HG03025 (cell line): Measurements from ENCODE around the gene LEMD2.

ENCODE experiments used
- ATAC-seq: cut with Tn5 transposase; IDR thresholded peaks from one replicate; pipeline ENCODE4 v1.9.1; 2021; ENCODE audit warnings: mild to moderate bottlenecking, moderate library complexity; ENCODE audit not compliant: unreplicated experiment, low FRiP score

Gene LEMD2

DNA sequence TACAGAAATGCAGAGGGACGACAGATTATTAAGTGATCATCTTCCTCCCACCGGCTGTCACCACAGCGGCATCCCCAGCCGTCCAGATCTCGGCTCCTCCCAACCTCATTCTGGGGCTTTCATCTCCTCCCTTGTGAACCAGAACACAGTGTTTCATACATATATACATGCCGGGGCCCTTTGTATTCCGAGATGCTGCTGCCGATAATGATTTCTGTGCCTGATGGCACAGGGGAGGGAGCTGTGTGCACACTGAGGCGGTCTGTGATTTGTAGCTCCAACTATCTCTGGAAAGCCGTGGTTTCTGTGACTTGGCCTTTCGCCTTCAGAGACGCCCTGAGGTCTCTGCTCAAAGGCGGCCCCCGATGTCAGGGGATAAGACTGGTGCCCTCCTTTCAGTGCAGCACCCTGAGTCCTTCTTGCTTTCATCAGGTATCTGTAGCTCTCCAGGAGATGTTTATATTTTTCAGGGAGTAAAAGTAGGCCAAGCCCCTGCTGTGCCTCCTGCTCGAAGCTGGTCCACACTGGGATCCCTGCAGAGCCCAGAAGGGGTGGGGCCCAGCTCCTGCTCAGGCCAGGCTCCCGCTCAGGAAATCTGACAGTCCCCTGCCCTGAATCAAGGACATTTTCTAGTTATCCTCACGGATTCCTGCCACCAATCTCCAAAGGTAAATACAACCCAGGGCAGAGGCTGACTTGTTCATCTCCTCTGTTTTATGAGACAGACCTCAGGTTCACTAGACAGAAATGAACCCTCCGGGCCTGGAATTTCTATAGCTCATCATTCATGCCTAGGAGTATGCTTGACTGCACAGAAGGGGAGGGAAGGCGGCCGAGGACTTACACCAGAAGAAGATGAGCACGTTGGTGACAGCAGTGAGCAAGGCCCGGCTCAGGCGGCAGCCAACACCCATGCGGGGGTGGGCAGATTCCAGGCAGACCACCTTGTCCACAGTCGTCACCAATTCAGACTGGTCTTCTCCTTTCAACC lies 11.2 kb downstream of the LEMD2 start:
- no peak for ATAC-seq

DNA sequence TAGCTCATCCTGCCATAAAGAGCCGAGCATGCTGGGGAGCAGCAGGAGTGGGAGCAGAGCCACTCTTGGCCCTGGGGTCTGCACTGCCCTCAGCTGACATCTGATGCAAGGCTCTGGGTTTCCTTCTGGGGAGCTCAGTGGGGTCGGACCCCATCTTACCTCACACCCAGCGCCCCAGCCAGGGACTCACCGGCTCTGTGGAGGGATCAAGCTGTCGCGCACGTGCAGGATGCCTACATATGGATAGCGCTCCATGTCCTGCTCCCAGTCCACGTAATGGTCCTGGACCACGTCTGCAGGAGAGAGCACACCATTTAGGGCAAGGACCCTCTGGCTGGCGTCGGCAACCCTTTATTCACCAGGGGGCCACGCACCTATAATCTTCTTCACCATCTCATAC lies 12.2 kb downstream of the LEMD2 start:
- ATAC-seq: no peak

DNA sequence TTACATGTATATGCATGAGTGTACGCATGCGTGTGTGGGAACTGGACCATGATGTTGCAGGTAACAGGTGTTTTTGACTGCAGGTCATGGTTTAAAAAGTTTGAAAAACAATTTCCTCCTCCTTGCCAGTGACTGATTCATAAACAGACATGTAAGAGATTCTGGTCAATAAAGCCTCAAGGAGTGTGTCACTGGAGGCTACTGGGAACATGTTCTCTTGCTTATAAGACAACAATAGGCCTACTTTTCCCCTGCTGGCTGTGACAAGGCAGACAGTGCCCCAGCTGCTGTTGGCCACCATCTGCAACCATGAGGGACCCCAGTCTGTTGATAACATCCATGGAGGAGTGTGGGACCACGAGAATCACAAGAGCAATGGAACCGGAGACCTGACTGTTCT lies 12.7 kb downstream of the LEMD2 start:
- no peak for ATAC-seq

DNA sequence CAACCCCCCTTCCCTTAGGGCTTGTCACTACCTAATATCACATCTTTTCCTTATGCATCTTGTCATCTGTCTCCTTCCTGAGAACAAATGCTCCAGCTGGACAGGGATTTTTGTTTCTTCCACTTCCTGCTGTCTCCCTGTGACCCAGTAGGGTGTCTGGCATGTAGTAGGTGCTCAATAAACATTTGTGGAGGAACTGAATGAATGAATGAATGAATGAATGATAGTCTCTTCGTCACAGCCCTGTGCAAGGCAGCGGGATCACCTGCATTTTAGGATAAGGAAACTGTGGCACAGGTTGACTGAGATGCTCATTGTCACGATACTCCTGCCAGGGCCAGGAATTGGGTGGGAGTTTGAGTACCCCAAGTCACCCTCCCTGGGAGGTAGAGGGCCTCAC lies 14.2 kb downstream of the LEMD2 start:
- ATAC-seq: no peak

DNA sequence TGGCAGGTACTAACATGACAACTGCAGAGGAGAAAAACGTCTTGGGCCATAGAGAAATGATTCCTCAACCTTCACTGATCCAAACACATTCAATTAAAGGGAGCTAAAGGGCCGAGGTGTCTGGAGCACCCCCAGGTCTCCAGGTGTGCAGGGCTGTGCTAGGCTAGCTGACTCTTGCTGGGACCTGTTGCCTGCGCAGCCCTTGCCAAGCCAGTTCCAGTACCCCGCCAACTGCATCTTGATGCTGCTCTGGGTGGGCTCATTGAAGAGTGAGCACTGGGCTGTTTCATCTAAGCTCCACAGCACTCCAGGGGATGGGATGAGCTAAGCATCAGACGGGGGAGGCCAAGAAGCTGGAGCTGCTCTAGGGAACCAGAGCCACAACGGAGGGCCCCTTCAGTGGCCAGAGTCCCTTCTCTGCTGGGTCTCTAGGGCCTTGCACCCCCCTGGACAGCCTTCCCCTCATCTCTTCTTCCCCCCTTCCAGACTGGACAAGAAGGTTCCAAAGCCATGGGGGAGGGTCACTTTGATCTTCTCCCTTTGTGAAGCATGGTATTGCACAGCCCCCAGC lies 15.9 kb downstream of the LEMD2 start:
- ATAC-seq: no peak

DNA sequence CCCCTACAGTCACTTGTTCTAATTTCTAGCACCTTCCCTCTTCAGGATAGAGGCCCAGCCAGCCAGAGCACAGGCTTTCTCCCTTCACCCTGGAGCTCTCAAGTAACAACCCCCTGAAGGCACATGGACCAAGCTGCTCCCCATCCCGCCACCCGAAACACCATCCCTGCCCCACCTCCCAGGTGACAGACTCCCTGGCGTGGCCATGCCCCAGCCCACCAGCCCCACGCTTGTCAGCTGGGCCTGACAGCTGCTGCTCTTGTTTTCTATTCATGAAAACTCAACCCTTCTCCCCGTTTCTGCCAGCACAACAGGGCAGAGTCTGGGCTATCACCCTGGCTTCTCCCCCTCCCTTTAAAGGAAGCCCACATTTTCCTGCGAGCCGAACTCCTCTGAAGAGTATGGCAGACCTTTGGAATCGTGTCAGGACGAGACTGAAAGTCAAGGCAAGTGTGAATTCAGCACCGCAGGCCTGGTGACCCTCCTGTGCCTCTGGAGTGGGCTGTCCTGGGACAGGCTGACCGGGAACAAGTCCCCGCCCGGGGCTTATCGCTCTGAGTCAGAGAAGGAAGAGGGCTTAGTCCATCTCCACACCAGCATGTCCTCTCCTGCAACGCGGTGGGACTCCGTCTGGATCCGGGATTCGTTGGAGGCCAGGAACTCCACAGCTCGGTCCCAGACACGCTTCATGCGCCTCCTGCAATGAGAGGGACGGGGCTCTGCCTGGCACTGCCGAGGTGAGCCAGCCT lies 16.7 kb downstream of the LEMD2 start:
- no peak for ATAC-seq

DNA sequence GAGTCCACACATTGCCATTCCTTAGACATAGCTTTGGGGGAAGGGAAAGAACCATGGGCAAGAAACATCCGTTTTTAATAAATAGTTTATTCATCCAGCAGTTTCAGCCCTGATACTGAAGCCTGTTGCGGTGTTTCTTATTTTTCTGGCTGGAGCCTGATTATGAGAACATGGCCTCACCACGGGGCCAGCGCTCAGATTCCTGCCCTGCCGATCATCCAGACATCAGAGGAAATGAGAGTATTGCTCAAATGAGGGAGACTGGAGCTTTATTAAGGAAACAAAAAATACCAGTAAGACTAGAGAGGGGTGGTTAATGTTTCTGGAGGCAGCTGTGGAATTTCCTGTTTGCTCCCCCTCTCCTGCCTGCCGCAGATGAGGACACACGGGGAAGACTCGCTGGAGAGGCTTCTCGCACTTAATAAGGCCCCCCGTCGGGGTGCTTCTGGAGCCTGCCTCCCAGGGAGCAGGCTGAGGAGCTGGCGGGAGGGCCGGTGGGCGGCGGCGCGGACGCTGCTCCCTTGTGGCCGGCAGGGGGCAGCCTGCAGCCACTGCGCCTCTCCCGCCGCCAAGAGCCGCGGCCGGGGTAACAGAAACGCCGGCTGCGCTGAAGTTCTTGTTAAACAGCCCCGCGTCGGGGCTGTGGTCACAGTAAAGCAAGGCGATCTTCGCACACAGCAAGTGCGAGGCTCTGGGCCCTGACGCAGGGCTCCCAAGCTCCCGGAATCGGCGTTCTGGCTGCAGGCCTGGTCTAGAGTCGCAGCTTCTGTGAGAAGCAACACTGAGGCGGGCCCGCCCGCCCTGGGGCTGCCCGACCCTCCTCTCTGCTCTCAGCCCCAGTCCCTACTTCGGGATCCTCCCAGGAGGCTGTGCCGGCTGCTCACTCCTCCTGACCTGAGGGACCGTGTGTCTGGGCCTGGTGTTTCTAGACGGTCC lies 17.5 kb downstream of the LEMD2 start:
- ATAC-seq: no peak

DNA sequence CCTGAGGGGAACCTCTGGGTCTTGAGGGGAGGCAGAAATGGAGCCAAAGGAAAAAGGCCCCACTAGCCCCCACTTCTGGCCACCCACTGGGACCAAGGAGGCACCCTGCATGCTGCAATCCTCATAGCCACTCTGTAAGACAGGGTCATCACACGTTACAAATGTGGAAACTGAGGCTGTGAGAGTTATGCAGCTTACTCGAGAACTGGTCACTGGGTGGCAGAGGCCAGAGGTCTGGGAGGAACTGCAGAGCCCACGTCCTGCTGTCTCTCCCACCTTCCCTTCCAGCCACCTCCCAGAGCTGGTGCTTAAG lies 18.1 kb downstream of the LEMD2 start:
- ATAC-seq: no peak

DNA sequence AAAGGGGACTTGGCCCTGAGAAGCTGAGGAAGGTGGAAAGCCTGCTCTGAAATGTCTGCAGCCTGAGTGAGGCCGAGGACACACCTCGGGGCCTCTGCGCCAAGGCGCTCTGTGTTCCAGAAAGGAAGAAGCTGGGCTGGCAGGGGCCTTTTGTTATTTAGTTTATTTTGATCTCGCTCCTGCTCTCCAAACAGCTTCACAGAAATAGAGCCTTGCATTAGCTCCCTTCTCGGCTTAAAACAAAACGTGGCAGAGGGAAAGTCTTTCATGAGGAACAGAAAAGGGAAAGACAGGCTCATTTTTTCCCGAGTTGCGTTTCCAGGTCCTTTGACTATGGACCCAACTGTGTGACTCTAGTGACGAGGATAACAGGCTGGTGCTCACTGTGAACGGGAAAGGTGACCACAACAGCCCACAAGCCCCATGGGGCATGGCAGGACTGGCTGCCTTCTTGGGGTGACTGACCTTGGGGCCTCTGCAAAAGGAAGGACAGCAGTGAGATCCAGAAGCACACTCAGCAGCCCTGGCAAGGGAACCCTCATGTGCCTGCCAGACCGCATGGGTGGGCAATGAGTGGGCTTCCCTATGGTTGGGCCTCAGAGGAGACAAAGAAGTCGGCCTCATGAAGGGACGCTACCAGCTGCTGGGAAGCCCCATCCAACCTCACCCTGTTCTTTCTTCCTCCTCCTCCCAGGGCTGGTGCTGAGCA lies 18.7 kb downstream of the LEMD2 start:
- no peak for ATAC-seq

DNA sequence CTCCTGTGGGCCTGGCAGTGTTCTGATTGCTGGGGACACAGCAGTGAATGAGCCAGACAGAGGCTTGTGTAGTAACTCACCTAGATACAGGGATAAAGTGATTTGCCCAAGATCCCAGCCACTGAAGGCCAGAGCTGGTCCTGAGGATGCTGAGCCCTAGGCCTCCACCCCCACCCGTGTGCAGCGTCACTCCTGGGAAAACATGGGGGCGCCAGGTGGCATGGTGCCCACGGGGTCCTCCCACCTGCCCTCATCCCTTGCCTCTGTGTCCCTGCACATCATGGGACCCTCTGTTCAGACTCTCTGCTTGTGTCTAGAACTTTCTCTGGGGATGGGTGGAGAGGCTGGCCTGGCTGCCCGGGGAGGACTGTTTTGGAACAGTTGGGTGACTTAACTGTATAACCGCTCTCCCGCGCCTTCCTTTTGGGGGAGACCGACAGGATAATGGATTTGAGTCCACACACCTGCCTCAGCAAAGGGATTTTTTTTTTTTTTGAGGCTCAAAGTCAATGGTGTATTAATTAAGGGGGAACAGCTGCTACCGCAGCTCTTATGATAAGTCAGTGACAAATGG lies 19.6 kb downstream of the LEMD2 start:
- no peak for ATAC-seq

DNA sequence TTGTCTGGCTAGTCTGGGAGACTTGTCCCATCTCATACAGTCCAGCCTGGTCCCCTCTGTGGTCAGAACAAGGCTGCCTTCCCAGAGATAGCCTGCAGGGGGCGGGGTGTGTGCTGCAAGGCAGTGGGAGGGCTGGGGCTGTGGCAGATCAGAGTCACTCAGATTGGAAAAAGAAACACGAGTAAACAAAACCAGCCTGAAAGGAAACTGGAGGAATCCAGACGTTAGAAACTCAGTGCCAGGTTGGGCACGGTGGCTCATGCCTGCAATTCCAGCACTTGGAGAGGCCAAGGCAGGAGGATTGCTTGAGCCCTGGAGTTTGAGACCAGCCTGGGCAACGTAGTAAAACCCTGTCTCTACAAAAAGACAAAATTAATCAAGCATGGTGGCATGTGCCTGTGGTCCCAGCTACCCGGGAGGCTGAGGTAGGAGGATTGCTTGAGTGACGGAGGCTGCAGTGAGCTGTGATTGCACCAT lies 20.2 kb downstream of the LEMD2 start:
- no peak for ATAC-seq

DNA sequence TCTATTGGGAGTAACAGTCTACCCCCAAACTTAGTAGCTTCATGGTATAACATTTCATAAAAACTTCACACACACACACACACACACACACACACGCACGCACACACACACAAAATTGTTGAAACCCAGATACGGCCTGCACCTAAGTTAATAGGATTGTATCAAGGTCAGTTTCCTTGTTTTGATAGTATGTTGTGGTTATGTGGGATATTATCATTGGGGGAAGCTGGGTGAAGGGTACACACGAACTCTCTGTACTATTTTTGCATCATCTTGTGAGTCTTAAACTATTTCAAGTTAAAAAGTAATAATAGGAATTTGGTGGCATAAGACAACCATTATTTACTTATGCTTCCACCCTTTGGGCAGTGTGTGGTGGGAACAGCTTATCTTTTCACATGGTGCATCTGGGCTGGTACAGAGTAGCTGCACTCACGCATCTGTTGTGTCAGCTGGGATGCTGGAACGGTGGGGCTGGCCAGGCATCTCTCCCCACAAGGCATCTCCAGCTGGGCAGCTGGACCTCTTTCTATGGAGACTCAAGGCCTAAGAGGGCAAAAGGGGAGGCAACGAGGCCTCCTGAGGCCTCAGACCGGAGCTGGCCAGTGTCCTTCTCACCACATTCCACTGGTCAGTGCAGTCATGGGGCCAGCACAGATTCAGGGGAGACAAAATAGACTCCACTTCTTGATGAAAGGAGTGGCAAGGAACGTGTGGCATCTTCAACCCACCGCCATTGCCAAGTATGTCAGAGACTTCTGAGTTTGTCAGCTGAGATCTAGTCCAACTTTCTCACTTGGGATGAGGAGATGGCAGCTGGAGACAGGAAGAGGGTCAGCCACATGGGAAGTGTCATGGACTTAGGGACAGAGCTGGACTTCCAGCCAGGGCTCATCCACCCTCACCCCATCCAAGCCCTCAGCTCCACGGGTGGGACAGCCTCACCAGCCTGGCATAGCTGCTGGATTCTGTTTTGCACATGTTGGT lies 21.7 kb downstream of the LEMD2 start:
- ATAC-seq: no peak

DNA sequence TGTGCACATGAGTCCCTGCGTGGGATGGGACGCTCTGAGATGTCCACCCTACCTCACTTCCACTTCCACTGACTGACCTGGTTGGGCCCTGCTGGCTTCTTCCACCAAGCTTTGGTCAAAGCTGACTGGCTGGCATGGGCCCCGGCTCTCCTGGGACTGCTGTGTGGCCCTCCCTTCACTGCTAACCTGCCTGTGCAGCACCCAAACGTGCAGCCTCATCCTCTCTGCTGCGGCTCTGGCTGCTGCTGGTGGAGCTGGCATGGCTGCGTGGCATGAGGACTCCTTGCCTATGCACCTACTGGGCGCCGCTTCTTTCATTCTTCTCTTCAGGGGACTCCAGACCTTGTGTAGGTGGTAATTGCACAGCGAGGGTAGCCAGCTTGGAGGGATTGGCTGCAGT lies 23.6 kb downstream of the LEMD2 start:
- no peak for ATAC-seq

DNA sequence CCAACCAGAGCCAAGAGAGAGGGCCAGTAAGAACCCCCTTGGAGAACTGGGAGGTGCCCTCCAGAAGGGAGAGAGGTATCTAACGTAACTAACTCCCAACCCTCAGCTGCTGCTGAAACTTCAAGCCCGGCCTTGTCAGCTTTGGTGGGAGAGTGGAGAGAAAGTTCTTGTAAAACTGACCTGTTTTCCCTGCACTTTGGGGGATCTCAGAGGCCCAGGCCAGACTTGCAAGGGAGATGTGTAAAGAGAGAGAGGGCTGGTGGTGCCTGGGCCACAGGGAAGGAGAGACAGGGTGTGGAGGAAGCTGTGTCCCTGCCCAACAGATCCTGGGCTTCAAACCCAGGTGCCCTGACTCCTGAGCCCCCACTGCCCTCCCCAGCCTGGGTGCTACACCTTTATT lies 24.9 kb downstream of the LEMD2 start:
- ATAC-seq: no peak

DNA sequence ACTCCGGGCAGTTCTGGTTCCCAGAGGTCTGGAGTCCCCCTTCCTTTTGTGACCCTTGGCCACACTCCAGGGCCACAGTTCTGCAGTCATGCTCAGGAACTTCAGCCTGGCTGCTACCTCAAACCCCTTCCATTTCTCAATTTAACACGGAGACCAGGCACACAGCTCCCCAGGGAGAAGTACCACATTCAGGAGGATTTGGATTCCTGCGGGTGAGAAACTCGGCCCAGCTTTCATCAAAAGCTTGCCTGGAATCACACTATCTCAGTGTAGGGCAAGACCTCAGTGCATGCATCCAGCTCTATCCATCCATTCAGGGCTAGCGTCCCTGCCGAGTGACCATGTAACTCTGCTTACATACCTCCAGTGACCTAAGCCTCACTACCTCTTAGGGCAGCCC lies 25.4 kb downstream of the LEMD2 start:
- no peak for ATAC-seq

DNA sequence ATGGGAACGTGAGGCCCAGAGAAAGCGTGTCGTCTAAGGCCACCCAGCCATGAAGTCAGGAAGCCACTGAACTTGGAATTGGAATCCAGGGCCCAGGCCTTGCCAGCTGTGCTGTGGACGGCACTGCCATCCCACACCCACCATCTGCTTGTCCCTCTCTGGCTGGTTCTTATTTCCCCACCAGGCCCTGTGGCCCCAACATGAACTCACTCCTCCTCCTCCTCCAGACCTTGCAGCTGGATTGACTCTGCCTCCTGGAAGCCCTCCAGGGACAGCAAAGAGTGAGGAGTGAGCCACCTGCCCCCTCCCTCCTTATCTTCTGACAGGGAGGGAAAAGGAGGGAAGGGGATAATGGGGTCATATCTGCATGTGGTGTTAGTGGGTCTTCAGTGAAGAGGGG lies 26.2 kb downstream of the LEMD2 start:
- ATAC-seq: no peak

DNA sequence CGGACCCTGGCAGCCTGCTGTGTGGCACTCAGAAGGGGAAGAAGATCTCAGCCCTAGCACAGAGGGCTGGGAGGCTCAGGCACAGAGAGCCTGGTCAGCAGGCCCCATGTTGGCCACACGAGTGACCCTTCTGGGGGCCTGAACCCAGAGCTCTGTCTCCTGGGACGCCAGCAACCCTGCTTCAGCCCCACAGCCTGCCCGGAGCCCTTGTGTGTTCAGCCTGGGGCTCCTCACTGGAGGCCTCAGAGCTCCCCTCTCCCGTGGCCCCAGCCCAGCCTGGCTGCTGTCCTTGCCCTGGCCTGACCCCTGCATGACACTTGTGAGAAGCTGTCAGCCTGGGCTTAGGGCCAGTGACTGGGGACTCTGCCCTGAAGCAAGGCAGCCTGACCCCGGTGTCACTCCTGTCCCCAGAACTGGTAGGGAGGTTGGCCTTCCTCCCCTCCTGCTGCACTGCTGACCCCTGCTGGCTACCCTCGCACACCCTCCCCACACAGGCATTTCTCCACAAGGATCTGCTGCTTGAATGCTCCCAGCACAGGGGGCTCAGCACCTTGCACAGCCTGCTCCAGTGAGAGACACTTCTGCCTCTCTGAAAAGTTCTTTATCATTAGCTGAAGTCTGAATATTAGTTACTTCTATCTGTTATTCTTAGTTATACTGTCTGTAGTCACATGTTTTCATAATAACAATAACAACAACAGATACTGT lies 26.9 kb downstream of the LEMD2 start:
- no peak for ATAC-seq

DNA sequence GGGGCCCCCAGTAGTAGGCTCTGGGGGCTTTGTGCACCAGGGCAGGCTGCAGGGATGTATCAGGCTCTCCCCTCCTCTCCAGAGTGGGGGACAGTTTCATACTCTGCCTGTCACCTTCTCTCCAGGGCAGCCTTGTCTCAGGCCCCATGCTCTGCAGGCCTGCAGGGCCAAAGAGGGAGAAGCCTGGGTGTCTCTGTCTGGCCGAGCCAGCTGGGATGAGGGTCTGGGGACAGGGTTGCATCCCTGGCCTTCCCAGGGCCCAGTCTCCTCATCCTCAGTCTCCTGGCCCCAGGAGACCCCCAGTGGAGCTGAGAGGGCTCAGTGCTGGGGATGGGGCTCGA lies 27.4 kb downstream of the LEMD2 start:
- ATAC-seq: no peak
